ENCODE data around the gene MARK2. TPM values are rescaled to one million over a fixed set of nuclear protein-coding genes. Genes with fewer than 3 reads are reported as not detected.

Gene MARK2
- total RNA-seq, 1 donor from 2014 or later: 36.5 TPM

GRCh38 chr11:63880403-63880790 is 41.5 kb downstream of the MARK2 start:
- intact Hi-C loops (cut with micrococcal nuclease): no loop called here
- H3K27ac Mint-ChIP-seq: no peak overlapping the region
- H3K4me1 Mint-ChIP-seq (ENCODE audit: low read depth): peaks cover 25% of the 10 kb centered on the region
- H3K9me3 Mint-ChIP-seq: no peaks in the 10 kb centered on the region
- no peak overlapping the region for H3K4me3 Mint-ChIP-seq (ENCODE audit: low read depth)
- H3K27me3 Mint-ChIP-seq (ENCODE audit: low read depth): no peaks in the 10 kb centered on the region
- DNase-seq (ENCODE audit: low spot score): no peak
- peaks cover 13% of the 10 kb centered on the region for H3K36me3 Mint-ChIP-seq (ENCODE audit: low read depth)

GRCh38 chr11:63882555-63883242 is 43.8 kb downstream of the MARK2 start:
- no peak overlapping the region for H3K4me3 Mint-ChIP-seq (ENCODE audit: low read depth)
- no peak for DNase-seq (ENCODE audit: low spot score)
- no peaks in the 10 kb centered on the region for H3K27me3 Mint-ChIP-seq (ENCODE audit: low read depth)
- H3K9me3 Mint-ChIP-seq: no peaks in the 10 kb centered on the region
- intact Hi-C loops (cut with micrococcal nuclease): no loop called here
- peaks cover 10% of the 10 kb centered on the region for H3K36me3 Mint-ChIP-seq (ENCODE audit: low read depth)
- no peak overlapping the region for H3K27ac Mint-ChIP-seq
- peaks cover 35% of the 10 kb centered on the region for H3K4me1 Mint-ChIP-seq (ENCODE audit: low read depth)

- H3K27ac Mint-ChIP-seq: no peak overlapping the region
- H3K36me3 Mint-ChIP-seq (ENCODE audit: low read depth): peaks cover 8% of the 10 kb centered on the region
- DNase-seq (ENCODE audit: low spot score): no peak
- no peaks in the 10 kb centered on the region for H3K9me3 Mint-ChIP-seq
- H3K4me1 Mint-ChIP-seq (ENCODE audit: low read depth): peaks cover 45% of the 10 kb centered on the region
- H3K4me3 Mint-ChIP-seq (ENCODE audit: low read depth): no peak overlapping the region
- intact Hi-C loops (cut with micrococcal nuclease): no loop called here
- H3K27me3 Mint-ChIP-seq (ENCODE audit: low read depth): no peaks in the 10 kb centered on the region
Observed at GRCh38 chr11:63883791-63884190, 44.9 kb downstream of the MARK2 start.

GRCh38 chr11:63884196-63884932 is 45.5 kb downstream of the MARK2 start:
- H3K4me1 Mint-ChIP-seq (ENCODE audit: low read depth): peaks cover 50% of the 10 kb centered on the region
- DNase-seq (ENCODE audit: low spot score): no peak

GRCh38 chr11:63887386-63887999 is 48.6 kb downstream of the MARK2 start:
- Mint-ChIP-seq H3K27ac (no peak overlapping the region), H3K4me3 (ENCODE audit: low read depth) (peak overlapping the region; percentile 51), H3K27me3 (ENCODE audit: low read depth) (no peaks in the 10 kb centered on the region), H3K36me3 (ENCODE audit: low read depth) (peaks cover 21% of the 10 kb centered on the region), H3K4me1 (ENCODE audit: low read depth) (peaks cover 68% of the 10 kb centered on the region), H3K9me3 (no peaks in the 10 kb centered on the region)
- intact Hi-C loops (cut with micrococcal nuclease): no loop called here
- DNase-seq (ENCODE audit: low spot score): no peak

More at GRCh38 chr11:63884196-63884932, 45.5 kb downstream of the MARK2 start:
- no peaks in the 10 kb centered on the region for H3K27me3 Mint-ChIP-seq (ENCODE audit: low read depth)
- H3K36me3 Mint-ChIP-seq (ENCODE audit: low read depth): peaks cover 9% of the 10 kb centered on the region
- no peaks in the 10 kb centered on the region for H3K9me3 Mint-ChIP-seq
- intact Hi-C loops (cut with micrococcal nuclease): no loop called here
- H3K4me3 Mint-ChIP-seq (ENCODE audit: low read depth): no peak overlapping the region
- no peak overlapping the region for H3K27ac Mint-ChIP-seq

GRCh38 chr11:63888170-63889086 is 49.5 kb downstream of the MARK2 start:
- H3K27ac Mint-ChIP-seq: peak overlapping the region; percentile 85
- intact Hi-C loops (cut with micrococcal nuclease): loop anchor here (1.0 kb wide), 2 partner anchors 22 to 50 kb away; no protein-coding TSS in a partner anchor
- H3K27me3 Mint-ChIP-seq (ENCODE audit: low read depth): no peaks in the 10 kb centered on the region
- H3K4me1 Mint-ChIP-seq (ENCODE audit: low read depth): peaks cover 69% of the 10 kb centered on the region
- DNase-seq (ENCODE audit: low spot score): peak; percentile 58
- H3K36me3 Mint-ChIP-seq (ENCODE audit: low read depth): peaks cover 26% of the 10 kb centered on the region
- peak overlapping the region; percentile 91 for H3K4me3 Mint-ChIP-seq (ENCODE audit: low read depth)
- no peaks in the 10 kb centered on the region for H3K9me3 Mint-ChIP-seq

- Mint-ChIP-seq H3K4me3 (ENCODE audit: low read depth) (peak overlapping the region; percentile 91), H3K9me3 (no peaks in the 10 kb centered on the region), H3K4me1 (ENCODE audit: low read depth) (peaks cover 62% of the 10 kb centered on the region), H3K27ac (peak overlapping the region; percentile 46), H3K36me3 (ENCODE audit: low read depth) (peaks cover 31% of the 10 kb centered on the region), H3K27me3 (ENCODE audit: low read depth) (no peaks in the 10 kb centered on the region)
- intact Hi-C loops (cut with micrococcal nuclease): no loop called here
- DNase-seq (ENCODE audit: low spot score): no peak
Observed at GRCh38 chr11:63889344-63889743, 50.4 kb downstream of the MARK2 start.

- intact Hi-C loops (cut with micrococcal nuclease): loop anchor here (5.0 kb wide), 1 partner anchor 38 kb away; no protein-coding TSS in a partner anchor
- no peak overlapping the region for H3K27ac Mint-ChIP-seq
Observed at GRCh38 chr11:63890368-63890767, 51.5 kb downstream of the MARK2 start.

GRCh38 chr11:63892228-63892627 is 53.3 kb downstream of the MARK2 start:
- Mint-ChIP-seq H3K9me3 (no peaks in the 10 kb centered on the region), H3K36me3 (ENCODE audit: low read depth) (peaks cover 49% of the 10 kb centered on the region)

More at GRCh38 chr11:63890368-63890767, 51.5 kb downstream of the MARK2 start:
- H3K4me1 Mint-ChIP-seq (ENCODE audit: low read depth): peaks cover 60% of the 10 kb centered on the region
- DNase-seq (ENCODE audit: low spot score): no peak
- H3K27me3 Mint-ChIP-seq (ENCODE audit: low read depth): no peaks in the 10 kb centered on the region
- peak overlapping the region; percentile 6 for H3K4me3 Mint-ChIP-seq (ENCODE audit: low read depth)
- no peaks in the 10 kb centered on the region for H3K9me3 Mint-ChIP-seq
- peaks cover 37% of the 10 kb centered on the region for H3K36me3 Mint-ChIP-seq (ENCODE audit: low read depth)

GRCh38 chr11:63893355-63893754 is 54.4 kb downstream of the MARK2 start:
- peaks cover 58% of the 10 kb centered on the region for H3K36me3 Mint-ChIP-seq (ENCODE audit: low read depth)
- no peaks in the 10 kb centered on the region for H3K9me3 Mint-ChIP-seq
- DNase-seq (ENCODE audit: low spot score): no peak
- H3K27ac Mint-ChIP-seq: no peak overlapping the region
- H3K4me1 Mint-ChIP-seq (ENCODE audit: low read depth): peaks cover 47% of the 10 kb centered on the region
- intact Hi-C loops (cut with micrococcal nuclease): loop anchor here (5.0 kb wide), 1 partner anchor 41 kb away; no protein-coding TSS in a partner anchor
- H3K27me3 Mint-ChIP-seq (ENCODE audit: low read depth): no peaks in the 10 kb centered on the region
- H3K4me3 Mint-ChIP-seq (ENCODE audit: low read depth): no peak overlapping the region

More at GRCh38 chr11:63892228-63892627, 53.3 kb downstream of the MARK2 start:
- no peak for DNase-seq (ENCODE audit: low spot score)
- Mint-ChIP-seq H3K27ac (no peak overlapping the region), H3K4me3 (ENCODE audit: low read depth) (no peak overlapping the region), H3K27me3 (ENCODE audit: low read depth) (no peaks in the 10 kb centered on the region), H3K4me1 (ENCODE audit: low read depth) (peaks cover 57% of the 10 kb centered on the region)
- intact Hi-C loops (cut with micrococcal nuclease): loop anchor here (5.0 kb wide), 1 partner anchor 40 kb away; no protein-coding TSS in a partner anchor

GRCh38 chr11:63896071-63896470 is 57.2 kb downstream of the MARK2 start:
- Mint-ChIP-seq H3K9me3 (no peaks in the 10 kb centered on the region), H3K4me3 (ENCODE audit: low read depth) (no peak overlapping the region), H3K27me3 (ENCODE audit: low read depth) (no peaks in the 10 kb centered on the region), H3K36me3 (ENCODE audit: low read depth) (peaks cover 71% of the 10 kb centered on the region), H3K27ac (no peak overlapping the region), H3K4me1 (ENCODE audit: low read depth) (peaks cover 22% of the 10 kb centered on the region)
- intact Hi-C loops (cut with micrococcal nuclease): no loop called here
- DNase-seq (ENCODE audit: low spot score): no peak
